GM20000 (cell line): ENCODE results near the gene TGM4.

Source experiments
- DNase-seq: peaks from one replicate; pipeline ENCODE4 v3.0.0; 2012; ENCODE audit warnings: low spot score
- CTCF ChIP-seq: IDR thresholded peaks from 2 replicates; pipeline ENCODE4 v1.5.1; 2012; ENCODE audit warnings: mild to moderate bottlenecking, control low read depth; ENCODE audit errors: extremely low read depth, missing control alignments

TGM4 gene

DNA sequence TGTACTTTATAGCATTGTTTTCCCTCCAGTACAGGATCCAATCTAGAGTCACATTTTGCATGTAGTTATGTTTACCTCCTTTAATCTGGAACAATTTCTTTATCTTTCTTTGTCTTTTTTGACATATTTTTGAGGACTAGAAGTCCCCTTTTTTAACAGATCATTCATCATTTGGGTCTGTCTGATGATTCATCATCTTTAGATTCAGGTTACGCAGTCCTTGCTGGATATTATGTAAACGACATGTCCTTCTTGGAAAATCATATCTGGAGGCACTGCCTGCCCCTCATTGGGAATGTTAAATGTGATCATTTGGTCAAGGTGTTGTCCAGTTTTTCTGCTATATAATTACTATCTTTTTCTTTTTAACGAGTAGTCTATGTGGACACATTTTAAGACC, 18.3 kb downstream of the TGM4 start:
- DNase-seq = no peak
- no peak for TF ChIP-seq CTCF

- TF ChIP-seq CTCF = no peak
- DNase-seq = no peak
Measured at GRCh38 chr3:44893097-44893496, 18.7 kb downstream of the TGM4 start.

- no peak for DNase-seq
- no peak for TF ChIP-seq CTCF
Measured at GRCh38 chr3:44894485-44894884, 20.1 kb downstream of the TGM4 start.

DNA sequence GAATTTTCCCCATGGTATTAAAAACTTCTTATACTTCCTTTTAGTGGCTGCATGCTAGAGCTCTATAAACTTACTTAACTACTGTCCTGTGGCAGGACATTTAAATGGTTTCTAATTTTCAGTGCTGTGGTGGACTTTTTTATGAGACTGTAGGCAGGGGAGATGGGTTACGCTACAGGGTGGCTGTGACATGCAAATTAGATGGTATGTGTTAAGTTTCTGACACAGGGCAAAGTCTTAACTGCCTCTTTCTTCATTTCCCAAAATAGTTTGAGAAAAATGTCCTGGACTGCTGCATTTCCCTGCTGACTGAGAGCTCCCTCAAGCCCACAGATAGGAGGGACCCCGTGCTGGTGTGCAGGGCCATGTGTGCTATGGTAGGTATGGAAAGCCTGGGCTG, 22.0 kb downstream of the TGM4 start:
- no peak for TF ChIP-seq CTCF
- no peak for DNase-seq

GRCh38 chr3:44899683-44900367, 25.4 kb downstream of the TGM4 start:
- no peak for TF ChIP-seq CTCF
- no peak for DNase-seq

DNA sequence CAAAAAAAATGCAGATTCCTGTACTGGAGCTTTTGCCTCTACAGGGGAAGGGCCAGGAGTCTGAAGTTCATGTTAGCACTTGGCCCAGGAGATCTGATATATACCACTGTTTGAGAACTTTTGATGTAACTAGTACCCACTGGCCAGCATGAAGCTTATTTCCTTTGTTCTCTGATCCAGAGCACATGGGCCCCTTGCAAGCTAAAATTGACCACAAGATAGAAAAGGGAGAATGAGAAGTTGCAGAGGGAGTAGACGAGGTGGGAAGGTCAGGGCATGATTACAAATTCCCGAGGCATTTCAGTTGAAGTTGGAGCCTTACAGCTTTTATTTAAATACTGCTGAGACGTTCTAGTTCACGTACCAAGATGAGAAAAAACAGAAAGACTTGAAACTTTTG, 28.2 kb downstream of the TGM4 start:
- DNase-seq = no peak
- no peak for TF ChIP-seq CTCF

DNA sequence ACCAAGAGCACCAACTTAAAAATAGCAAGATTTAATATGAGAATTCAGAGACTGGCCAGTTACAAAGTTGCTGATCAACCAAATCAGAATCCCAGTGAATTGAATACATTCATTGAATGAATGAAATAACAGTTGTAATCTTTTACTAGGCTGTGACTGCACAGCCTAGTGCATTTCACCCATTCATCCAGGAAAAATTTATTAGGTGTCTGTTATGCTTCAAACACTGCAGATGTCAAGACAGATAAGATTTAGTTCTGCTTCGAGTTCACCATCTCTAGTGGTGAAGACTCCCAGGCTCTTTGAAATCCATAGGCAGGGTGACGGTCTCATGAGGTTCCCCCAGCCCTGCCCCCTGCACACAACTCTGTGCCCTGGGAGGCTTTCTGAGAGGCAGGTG, 28.9 kb downstream of the TGM4 start:
- no peak for DNase-seq
- TF ChIP-seq CTCF = no peak
